HG02798 (cell line): ENCODE results near the gene NEK7.
"Not testable (repeated sequence)": the region's sequence is repeated elsewhere in the genome, so short reads cannot be mapped to it uniquely, and the experiment has no call there.

Source experiments
- ATAC-seq: cut with Tn5 transposase; IDR thresholded peaks from one replicate; pipeline ENCODE4 v1.9.1; 2021; ENCODE audit warnings: mild to moderate bottlenecking; ENCODE audit not compliant: unreplicated experiment, poor library complexity

NEK7 gene

GRCh38 chr1:198156745-198157240 lies at the start of gene NEK7:
Gene NEK7 (plus strand): TSS chr1:198156998. CDS start chr1:198232581, 75,583 bp downstream.
- peak; percentile 56 for ATAC-seq

GRCh38 chr1:198107091-198107501 lies 49.7 kb upstream of the NEK7 start:
- no peak for ATAC-seq

- no peak for ATAC-seq
Observed at GRCh38 chr1:198108636-198109370, 48.0 kb upstream of the NEK7 start.

GRCh38 chr1:198109371-198109715 lies 47.5 kb upstream of the NEK7 start:
- no peak for ATAC-seq

GRCh38 chr1:198113342-198113750 lies 43.5 kb upstream of the NEK7 start:
- ATAC-seq: no peak

- no peak for ATAC-seq
Observed at GRCh38 chr1:198116069-198116468, 40.7 kb upstream of the NEK7 start.

GRCh38 chr1:198116469-198116868 lies 40.3 kb upstream of the NEK7 start:
- ATAC-seq: no peak

- ATAC-seq: no peak
Observed at GRCh38 chr1:198117267-198117666, 39.5 kb upstream of the NEK7 start.

GRCh38 chr1:198118134-198118533 lies 38.7 kb upstream of the NEK7 start:
- no peak for ATAC-seq

- no peak for ATAC-seq
Observed at GRCh38 chr1:198119906-198120305, 36.9 kb upstream of the NEK7 start.

GRCh38 chr1:198121056-198121826 lies 35.6 kb upstream of the NEK7 start:
- no peak for ATAC-seq

GRCh38 chr1:198122693-198123092 lies 34.1 kb upstream of the NEK7 start:
- no peak for ATAC-seq

GRCh38 chr1:198123133-198123532 lies 33.7 kb upstream of the NEK7 start:
- no peak for ATAC-seq

GRCh38 chr1:198124673-198125072 lies 32.1 kb upstream of the NEK7 start:
- no peak for ATAC-seq

GRCh38 chr1:198125995-198126735 lies 30.6 kb upstream of the NEK7 start:
- no peak for ATAC-seq

- ATAC-seq: no peak
Observed at GRCh38 chr1:198128533-198128932, 28.3 kb upstream of the NEK7 start.

- not testable (repeated sequence) for ATAC-seq
Observed at GRCh38 chr1:198130053-198130452, 26.7 kb upstream of the NEK7 start.

- ATAC-seq: peak; percentile 93
Observed at GRCh38 chr1:198132060-198132781, 24.6 kb upstream of the NEK7 start.

- no peak for ATAC-seq
Observed at GRCh38 chr1:198134252-198134651, 22.5 kb upstream of the NEK7 start.

- ATAC-seq: no peak
Observed at GRCh38 chr1:198135366-198135765, 21.4 kb upstream of the NEK7 start.
